Body of pancreas (tissue), 4 donors: ENCODE data around the gene RANBP3L.

Source experiments
- CTCF ChIP-seq, 7 experiments: fragments of 450-650 bp in 4 of 7; fragments of 200-600 bp in 3 of 7; sonication (generic) in 3 of 7; IDR thresholded peaks; one replicate each; pipeline ENCODE4 v1.5.1; 2016 to 2019; ENCODE audit warnings: antibody characterized with exemption in 7 of 7
- POLR2A ChIP-seq, 3 donors: fragments of 450-650 bp; IDR thresholded peaks; one replicate each; pipeline ENCODE4 v1.6.1; 2016; ENCODE audit warnings: antibody characterized with exemption in 3 of 3, mild to moderate bottlenecking in 2 of 3

DNA sequence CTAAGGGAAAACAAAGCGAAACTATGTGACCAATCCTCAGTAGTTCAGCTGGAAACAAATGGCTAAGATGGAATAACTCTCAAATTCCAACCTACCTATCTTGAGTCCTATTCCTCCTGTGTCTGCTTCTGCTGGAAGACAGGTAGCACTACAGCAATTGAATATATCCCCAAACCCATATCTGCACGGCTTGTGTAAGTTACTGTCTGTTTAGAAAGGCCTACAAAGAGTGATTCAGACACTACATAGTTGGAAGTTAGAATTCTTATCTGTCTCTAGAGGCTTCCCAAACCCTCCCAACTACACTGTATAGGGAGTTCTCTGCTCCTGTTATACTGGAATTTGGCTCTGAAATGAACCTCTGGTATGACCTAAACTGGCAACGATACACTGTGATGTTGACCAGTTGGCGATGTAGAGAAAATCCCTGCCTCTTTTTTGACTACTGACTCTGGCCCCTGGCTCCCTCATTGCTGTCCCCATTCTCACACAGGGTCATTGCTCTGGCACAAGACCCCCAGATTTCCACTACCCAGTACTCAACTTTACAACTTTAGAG is 37.4 kb downstream of the RANBP3L start:
- TF ChIP-seq POLR2A (IDR thresholded peaks at IDR 0.05) (no peak), CTCF (IDR thresholded peaks at IDR 0.05) (no peak)
